MM.1S (cell line): Measurements from ENCODE around the gene CCDC59.

Experiments
- DNase-seq: peaks from one replicate; pipeline ENCODE4 v3.0.0-alpha.2; 2015
- H2AFZ ChIP-seq: fragments of 300-600 bp; sonication (generic); 2 replicates; pipeline ENCODE4 v1.6.0; 2016; ENCODE audit warnings: antibody characterized with exemption, low read length
- H3F3A ChIP-seq: fragments of 300-600 bp; sonication (generic); 2 replicates; pipeline ENCODE4 v1.6.1; 2016; ENCODE audit warnings: mild to moderate bottlenecking, antibody characterized with exemption, low read length, moderate library complexity, mixed read lengths; ENCODE audit not compliant: insufficient read depth
- H3K27ac ChIP-seq: fragments of 300-600 bp; sonication (generic); 2 replicates; pipeline ENCODE4 v1.5.1; 2016; ENCODE audit warnings: mild to moderate bottlenecking, low read length
- H3K27me3 ChIP-seq: fragments of 300-600 bp; sonication (generic); replicated peaks from 2 replicates; pipeline ENCODE4 v1.6.0; 2016; ENCODE audit warnings: low read length; ENCODE audit not compliant: insufficient read depth
- H3K36me3 ChIP-seq: fragments of 300-600 bp; sonication (generic); replicated peaks from 2 replicates; pipeline ENCODE4 v1.6.1; 2016; ENCODE audit warnings: mild to moderate bottlenecking, low read length, mixed read lengths; ENCODE audit not compliant: insufficient read depth
- H3K4me1 ChIP-seq: fragments of 300-600 bp; sonication (generic); 2 replicates; pipeline ENCODE4 v1.6.1; 2016; ENCODE audit warnings: low read length, mixed read lengths
- H3K4me2 ChIP-seq: fragments of 300-600 bp; sonication (generic); 2 replicates; pipeline ENCODE4 v1.6.0; 2016; ENCODE audit warnings: low read depth, low read length
- H3K4me3 ChIP-seq: fragments of 300-600 bp; sonication (generic); 2 replicates; pipeline ENCODE4 v1.5.1; 2016; ENCODE audit warnings: low read length, mixed read lengths
- H3K79me2 ChIP-seq: fragments of 300-600 bp; sonication (generic); 2 replicates; pipeline ENCODE4 v1.6.1; 2016; ENCODE audit warnings: mixed run types, low read length, mixed read lengths
- H3K9ac ChIP-seq: fragments of 300-600 bp; sonication (generic); 2 replicates; pipeline ENCODE4 v1.6.1; 2016; ENCODE audit warnings: low read length, mixed read lengths
- H3K9me2 ChIP-seq: fragments of 300-600 bp; sonication (generic); replicated peaks from 2 replicates; pipeline ENCODE4 v1.6.1; 2016; ENCODE audit warnings: mild to moderate bottlenecking, low read length, mixed read lengths; ENCODE audit not compliant: insufficient read depth
- H3K9me3 ChIP-seq: fragments of 300-600 bp; sonication (generic); replicated peaks from 2 replicates; pipeline ENCODE4 v1.6.1; 2016; ENCODE audit warnings: mild to moderate bottlenecking, low read length, mixed read lengths; ENCODE audit not compliant: insufficient read depth
- H4K20me1 ChIP-seq: fragments of 300-600 bp; sonication (generic); 2 replicates; pipeline ENCODE4 v1.6.1; 2016; ENCODE audit warnings: mild to moderate bottlenecking, low read length, moderate library complexity, mixed read lengths; ENCODE audit not compliant: insufficient read depth
- CTCF ChIP-seq: fragments of 300-600 bp; sonication (generic); IDR thresholded peaks from 2 replicates; pipeline ENCODE4 v1.5.1; 2016; ENCODE audit warnings: antibody characterized with exemption, low read length, mixed read lengths
- EZH2 ChIP-seq: fragments of 300-600 bp; sonication (generic); optimal IDR thresholded peaks from 2 replicates; pipeline ENCODE3; 2017; ENCODE audit warnings: low read depth, mild to moderate bottlenecking, antibody characterized with exemption, low read length, mixed read lengths
- EZH2phosphoT487 ChIP-seq: fragments of 300-600 bp; sonication (generic); IDR thresholded peaks from 2 replicates; pipeline ENCODE4 v1.6.1; 2018; ENCODE audit warnings: antibody characterized with exemption, low read length

CCDC59 gene

GRCh38 chr12:82378997-82379396 lies 20.8 kb upstream of the CCDC59 start:
- no peak overlapping the region for H3K4me2 ChIP-seq
- no peaks in the 10 kb centered on the region for H3K9me3 ChIP-seq
- TF ChIP-seq EZH2phosphoT487 (no peak), CTCF (no peak), EZH2 (no peak)
- H3K4me3 ChIP-seq: no peak overlapping the region
- no peaks in the 10 kb centered on the region for H3K9me2 ChIP-seq
- H3K4me1 ChIP-seq: no peaks in the 10 kb centered on the region
- H4K20me1 ChIP-seq: no peaks in the 10 kb centered on the region
- no peak overlapping the region for H2AFZ ChIP-seq
- H3K9ac ChIP-seq: no peak overlapping the region
- DNase-seq: no peak
- no peaks in the 10 kb centered on the region for H3K27me3 ChIP-seq
- H3K27ac ChIP-seq: no peak overlapping the region
- no peaks in the 10 kb centered on the region for H3F3A ChIP-seq
- H3K36me3 ChIP-seq: no peaks in the 10 kb centered on the region
- no peaks in the 10 kb centered on the region for H3K79me2 ChIP-seq

GRCh38 chr12:82375201-82375600 lies 17.0 kb upstream of the CCDC59 start:
- TF ChIP-seq CTCF (no peak), EZH2 (no peak), EZH2phosphoT487 (no peak)
- Histone ChIP-seq H3K4me3 (no peak overlapping the region), H3K79me2 (no peaks in the 10 kb centered on the region), H3K36me3 (no peaks in the 10 kb centered on the region), H3K9ac (no peak overlapping the region), H3K9me2 (no peaks in the 10 kb centered on the region), H3K4me2 (no peak overlapping the region), H3K27ac (no peak overlapping the region), H2AFZ (no peak overlapping the region), H4K20me1 (no peaks in the 10 kb centered on the region), H3F3A (no peaks in the 10 kb centered on the region), H3K27me3 (no peaks in the 10 kb centered on the region), H3K9me3 (no peaks in the 10 kb centered on the region), H3K4me1 (no peaks in the 10 kb centered on the region)
- DNase-seq: no peak

- H3K9me3 ChIP-seq: no peaks in the 10 kb centered on the region
- H2AFZ ChIP-seq: no peak overlapping the region
- H3K9me2 ChIP-seq: no peaks in the 10 kb centered on the region
- no peaks in the 10 kb centered on the region for H4K20me1 ChIP-seq
- no peak overlapping the region for H3K27ac ChIP-seq
- no peaks in the 10 kb centered on the region for H3K27me3 ChIP-seq
- TF ChIP-seq CTCF (no peak), EZH2phosphoT487 (no peak), EZH2 (no peak)
- no peak overlapping the region for H3K9ac ChIP-seq
- no peak overlapping the region for H3K4me3 ChIP-seq
- no peak overlapping the region for H3K4me2 ChIP-seq
- H3F3A ChIP-seq: no peaks in the 10 kb centered on the region
- no peak for DNase-seq
- H3K79me2 ChIP-seq: no peaks in the 10 kb centered on the region
- H3K36me3 ChIP-seq: no peaks in the 10 kb centered on the region
- no peaks in the 10 kb centered on the region for H3K4me1 ChIP-seq
These were observed 8.0 kb upstream of the CCDC59 start for GRCh38 chr12:82366197-82366596.
